HG02759 (cell line): ENCODE measurements around the gene ZNF804B.

ENCODE experiments used
- ATAC-seq: cut with Tn5 transposase; IDR thresholded peaks from one replicate; pipeline ENCODE4 v1.9.1; 2021; ENCODE audit warnings: mild to moderate bottlenecking, moderate library complexity; ENCODE audit not compliant: unreplicated experiment

Gene ZNF804B

GRCh38 chr7:89247207-89247606 lies 487.7 kb downstream of the ZNF804B start:
- no peak for ATAC-seq

GRCh38 chr7:89259085-89259484 lies 499.6 kb downstream of the ZNF804B start:
- ATAC-seq = no peak

- ATAC-seq = no peak
These were observed 504.6 kb downstream of the ZNF804B start for GRCh38 chr7:89264126-89264525.

GRCh38 chr7:89265631-89266030 lies 506.1 kb downstream of the ZNF804B start:
- no peak for ATAC-seq

- no peak for ATAC-seq
These were observed 523.8 kb downstream of the ZNF804B start for GRCh38 chr7:89283302-89283701.

GRCh38 chr7:89308535-89308934 lies 549.0 kb downstream of the ZNF804B start:
- no peak for ATAC-seq

- ATAC-seq = no peak
These were observed 552.4 kb downstream of the ZNF804B start for GRCh38 chr7:89311886-89312285.

- ATAC-seq = no peak
These were observed 553.1 kb downstream of the ZNF804B start for GRCh38 chr7:89312551-89312950.

- no peak for ATAC-seq
These were observed 557.2 kb downstream of the ZNF804B start for GRCh38 chr7:89316584-89317251.

GRCh38 chr7:89332026-89332425 lies 572.5 kb downstream of the ZNF804B start:
- ATAC-seq = no peak

GRCh38 chr7:89334797-89335196 lies 575.3 kb downstream of the ZNF804B start:
- ATAC-seq = no peak

- no peak for ATAC-seq
These were observed 576.0 kb downstream of the ZNF804B start for GRCh38 chr7:89335490-89335889.

GRCh38 chr7:89336121-89336520 lies 576.6 kb downstream of the ZNF804B start:
- ATAC-seq = no peak

- ATAC-seq = no peak
These were observed 580.2 kb downstream of the ZNF804B start for GRCh38 chr7:89339748-89340147.

GRCh38 chr7:89357121-89357520 lies 597.6 kb downstream of the ZNF804B start:
- no peak for ATAC-seq

- ATAC-seq = no peak
These were observed 617.7 kb downstream of the ZNF804B start for GRCh38 chr7:89377219-89377618.

- ATAC-seq = no peak
These were observed 625.9 kb downstream of the ZNF804B start for GRCh38 chr7:89385411-89385810.
